SU-DHL-6 (cell line): ENCODE data around the gene SMAD3.

Source experiments
- H2AFZ ChIP-seq: fragments of 200-600 bp; sonication (generic); 2 replicates; pipeline ENCODE4 v1.6.1; 2014; ENCODE audit warnings: low read depth, mild to moderate bottlenecking, moderate library complexity, mixed read lengths, antibody characterized with exemption, low read length; ENCODE audit not compliant: severe bottlenecking
- H3F3A ChIP-seq: fragments of 200-600 bp; shearing (Covaris generic); 2 replicates; pipeline ENCODE4 v1.6.0; 2016; ENCODE audit warnings: antibody characterized with exemption, mild to moderate bottlenecking; ENCODE audit not compliant: insufficient read depth
- H3K27ac ChIP-seq: fragments of 200-600 bp; sonication (generic); 2 replicates; pipeline ENCODE4 v1.5.1; 2016; ENCODE audit warnings: low read depth, mild to moderate bottlenecking, low read length, moderate library complexity, mixed read lengths
- H3K27me3 ChIP-seq: fragments of 200-600 bp; sonication (generic), shearing (Covaris generic); 2 replicates; pipeline ENCODE4 v1.6.0; 2014; ENCODE audit warnings: mild to moderate bottlenecking, low read length
- H3K36me3 ChIP-seq: fragments of 200-600 bp; sonication (generic); 2 replicates; pipeline ENCODE4 v1.6.1; 2014; ENCODE audit warnings: mild to moderate bottlenecking, low read length, mixed read lengths
- H3K4me2 ChIP-seq: fragments of 300-600, 200-600 bp; shearing (Covaris generic), sonication (generic); 2 replicates; pipeline ENCODE4 v1.6.0; 2014; ENCODE audit warnings: low read length, low read depth, mild to moderate bottlenecking; ENCODE audit not compliant: poor library complexity, severe bottlenecking
- H3K4me3 ChIP-seq: fragments of 200-600 bp; sonication (generic); 2 replicates; pipeline ENCODE4 v1.5.1; 2014; ENCODE audit warnings: antibody characterized with exemption, low read length, mild to moderate bottlenecking, mixed read lengths; ENCODE audit not compliant: insufficient read depth, poor library complexity, severe bottlenecking
- H3K79me2 ChIP-seq: fragments of 200-600 bp; sonication (generic); 2 replicates; pipeline ENCODE4 v1.6.1; 2014; ENCODE audit warnings: mild to moderate bottlenecking, low read length, moderate library complexity; ENCODE audit not compliant: insufficient read depth
- H3K9ac ChIP-seq: fragments of 200-600 bp; sonication (generic); 2 replicates; pipeline ENCODE4 v1.7.0; 2014; ENCODE audit warnings: mild to moderate bottlenecking, low read length
- H3K9me2 ChIP-seq: fragments of 200-600 bp; sonication (generic); replicated peaks from 2 replicates; pipeline ENCODE4 v1.6.1; 2014; ENCODE audit warnings: low read length; ENCODE audit not compliant: insufficient read depth
- H3K9me3 ChIP-seq: fragments of 200-600 bp; sonication (generic); 2 replicates; pipeline ENCODE4 v1.6.1; 2014; ENCODE audit warnings: low read length, mixed read lengths; ENCODE audit not compliant: insufficient read depth
- H4K20me1 ChIP-seq: fragments of 200-600 bp; sonication (generic); 2 replicates; pipeline ENCODE4 v1.6.1; 2014; ENCODE audit warnings: low read depth, mild to moderate bottlenecking, antibody characterized with exemption, low read length, moderate library complexity, mixed read lengths
- EZH2phosphoT487 ChIP-seq: fragments of 200-600 bp; sonication (generic), shearing (Covaris generic); conservative IDR thresholded peaks from 2 replicates; pipeline ENCODE4 v1.6.1; 2018; ENCODE audit warnings: mild to moderate bottlenecking, antibody characterized with exemption, low read length, moderate library complexity, mixed read lengths
- TF ChIP-seq, protein P1 (sequence below): fragments of 200-600 bp; sonication (generic); IDR thresholded peaks from one replicate; pipeline ENCODE4 v1.5.1; 2017; ENCODE audit warnings: antibody characterized with exemption, mild to moderate bottlenecking, low read length, moderate library complexity; ENCODE audit not compliant: insufficient read depth, poor library complexity, severe bottlenecking

Gene SMAD3

GRCh38 chr15:67193223-67193990 lies 128.0 kb downstream of the SMAD3 start:
- H3K27me3 ChIP-seq, result no peaks in the 10 kb centered on the region
- H3F3A ChIP-seq, result no peaks in the 10 kb centered on the region
- no peak overlapping the region for H3K27ac ChIP-seq
- no peak overlapping the region for H3K9ac ChIP-seq
- no peaks in the 10 kb centered on the region for H3K79me2 ChIP-seq
- H3K36me3 ChIP-seq, result no peaks in the 10 kb centered on the region
- H2AFZ ChIP-seq, result no peak overlapping the region
- H3K4me2 ChIP-seq, result no peak overlapping the region
- H3K9me2 ChIP-seq, result no peaks in the 10 kb centered on the region
- no peak overlapping the region for H3K4me3 ChIP-seq
- no peak for TF ChIP-seq EZH2phosphoT487
- TF ChIP-seq, protein P1, sequence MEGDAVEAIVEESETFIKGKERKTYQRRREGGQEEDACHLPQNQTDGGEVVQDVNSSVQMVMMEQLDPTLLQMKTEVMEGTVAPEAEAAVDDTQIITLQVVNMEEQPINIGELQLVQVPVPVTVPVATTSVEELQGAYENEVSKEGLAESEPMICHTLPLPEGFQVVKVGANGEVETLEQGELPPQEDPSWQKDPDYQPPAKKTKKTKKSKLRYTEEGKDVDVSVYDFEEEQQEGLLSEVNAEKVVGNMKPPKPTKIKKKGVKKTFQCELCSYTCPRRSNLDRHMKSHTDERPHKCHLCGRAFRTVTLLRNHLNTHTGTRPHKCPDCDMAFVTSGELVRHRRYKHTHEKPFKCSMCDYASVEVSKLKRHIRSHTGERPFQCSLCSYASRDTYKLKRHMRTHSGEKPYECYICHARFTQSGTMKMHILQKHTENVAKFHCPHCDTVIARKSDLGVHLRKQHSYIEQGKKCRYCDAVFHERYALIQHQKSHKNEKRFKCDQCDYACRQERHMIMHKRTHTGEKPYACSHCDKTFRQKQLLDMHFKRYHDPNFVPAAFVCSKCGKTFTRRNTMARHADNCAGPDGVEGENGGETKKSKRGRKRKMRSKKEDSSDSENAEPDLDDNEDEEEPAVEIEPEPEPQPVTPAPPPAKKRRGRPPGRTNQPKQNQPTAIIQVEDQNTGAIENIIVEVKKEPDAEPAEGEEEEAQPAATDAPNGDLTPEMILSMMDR, result no peak
- H4K20me1 ChIP-seq, result no peaks in the 10 kb centered on the region
- H3K9me3 ChIP-seq, result no peaks in the 10 kb centered on the region

- no peaks in the 10 kb centered on the region for H4K20me1 ChIP-seq
- H3F3A ChIP-seq, result no peaks in the 10 kb centered on the region
- TF ChIP-seq, protein P1, result no peak
- TF ChIP-seq EZH2phosphoT487, result no peak
- no peaks in the 10 kb centered on the region for H3K79me2 ChIP-seq
- H3K4me2 ChIP-seq, result no peak overlapping the region
- H2AFZ ChIP-seq, result no peak overlapping the region
- H3K9me3 ChIP-seq, result no peaks in the 10 kb centered on the region
- no peak overlapping the region for H3K27ac ChIP-seq
- H3K9ac ChIP-seq, result no peak overlapping the region
- H3K9me2 ChIP-seq, result no peaks in the 10 kb centered on the region
- no peaks in the 10 kb centered on the region for H3K36me3 ChIP-seq
- no peaks in the 10 kb centered on the region for H3K27me3 ChIP-seq
- no peak overlapping the region for H3K4me3 ChIP-seq
Observed at GRCh38 chr15:67194171-67195114, 129.0 kb downstream of the SMAD3 start.

DNA sequence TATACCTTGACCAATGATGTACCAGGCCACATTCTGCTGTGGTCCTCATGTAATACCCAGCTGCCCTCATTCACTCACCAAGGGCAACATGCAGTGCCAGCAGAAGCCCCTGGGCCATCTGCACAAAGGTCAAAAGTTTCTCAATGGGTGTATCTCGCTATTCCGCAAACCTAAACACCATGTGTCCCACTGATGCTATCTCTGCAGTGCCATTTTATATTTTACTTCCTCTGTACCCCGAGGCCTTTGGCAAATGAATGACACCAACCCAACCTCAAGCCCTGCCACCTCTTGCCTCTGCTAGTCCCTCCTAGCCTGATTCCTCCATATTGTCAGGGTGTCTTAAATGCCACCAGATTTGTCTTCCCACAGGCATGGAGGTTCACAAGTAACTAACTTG lies 129.9 kb downstream of the SMAD3 start:
- no peak overlapping the region for H2AFZ ChIP-seq
- no peaks in the 10 kb centered on the region for H3K27me3 ChIP-seq
- H4K20me1 ChIP-seq, result no peaks in the 10 kb centered on the region
- H3K4me2 ChIP-seq, result no peak overlapping the region
- H3K9me2 ChIP-seq, result no peaks in the 10 kb centered on the region
- no peak overlapping the region for H3K27ac ChIP-seq
- no peaks in the 10 kb centered on the region for H3F3A ChIP-seq
- H3K79me2 ChIP-seq, result no peaks in the 10 kb centered on the region
- no peaks in the 10 kb centered on the region for H3K36me3 ChIP-seq
- TF ChIP-seq, protein P1, result no peak
- no peak for TF ChIP-seq EZH2phosphoT487
- no peak overlapping the region for H3K9ac ChIP-seq
- H3K4me3 ChIP-seq, result no peak overlapping the region
- H3K9me3 ChIP-seq, result no peaks in the 10 kb centered on the region
